ENCODE data around the gene TEX54.
A peak's percentile ranks its signal among the peaks of the same experiment; 100 is the strongest.

DNA sequence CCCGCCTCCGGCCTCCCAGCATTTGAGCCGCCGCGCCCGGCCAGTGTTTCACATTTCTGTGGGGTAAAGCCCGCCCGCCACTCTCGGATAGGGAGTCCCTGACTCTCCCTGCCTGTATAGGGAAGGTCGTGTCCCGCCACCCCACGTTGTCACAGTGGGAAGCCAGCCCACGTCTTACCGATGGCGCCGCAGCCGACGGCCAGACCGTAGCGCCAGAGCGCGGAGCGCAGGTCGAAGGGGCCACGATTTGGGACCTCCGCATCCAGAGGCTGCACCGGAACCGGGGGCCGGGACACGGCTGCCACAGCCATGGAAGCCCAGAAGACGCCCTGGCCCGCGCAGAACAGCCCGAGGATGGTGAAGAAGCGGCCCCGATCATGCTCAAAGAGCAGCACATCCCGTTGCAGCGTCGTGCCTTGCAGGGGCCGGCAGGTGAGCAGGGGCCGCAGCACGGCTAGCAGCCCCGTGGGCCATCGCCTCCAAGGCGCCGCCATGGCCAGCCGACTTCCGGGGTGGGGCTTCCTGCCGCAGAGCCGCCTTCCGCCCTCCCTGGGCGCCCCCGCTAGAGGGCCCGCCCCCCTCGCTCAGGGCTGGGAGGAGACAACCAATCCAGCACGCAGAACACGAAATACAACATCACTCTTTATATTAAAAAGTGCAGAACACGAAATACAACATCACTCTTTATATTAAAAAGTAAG is 41.0 kb downstream of the TEX54 start, which contains the start of gene TMEM223:
- TF ChIP-seq, protein P1, sequence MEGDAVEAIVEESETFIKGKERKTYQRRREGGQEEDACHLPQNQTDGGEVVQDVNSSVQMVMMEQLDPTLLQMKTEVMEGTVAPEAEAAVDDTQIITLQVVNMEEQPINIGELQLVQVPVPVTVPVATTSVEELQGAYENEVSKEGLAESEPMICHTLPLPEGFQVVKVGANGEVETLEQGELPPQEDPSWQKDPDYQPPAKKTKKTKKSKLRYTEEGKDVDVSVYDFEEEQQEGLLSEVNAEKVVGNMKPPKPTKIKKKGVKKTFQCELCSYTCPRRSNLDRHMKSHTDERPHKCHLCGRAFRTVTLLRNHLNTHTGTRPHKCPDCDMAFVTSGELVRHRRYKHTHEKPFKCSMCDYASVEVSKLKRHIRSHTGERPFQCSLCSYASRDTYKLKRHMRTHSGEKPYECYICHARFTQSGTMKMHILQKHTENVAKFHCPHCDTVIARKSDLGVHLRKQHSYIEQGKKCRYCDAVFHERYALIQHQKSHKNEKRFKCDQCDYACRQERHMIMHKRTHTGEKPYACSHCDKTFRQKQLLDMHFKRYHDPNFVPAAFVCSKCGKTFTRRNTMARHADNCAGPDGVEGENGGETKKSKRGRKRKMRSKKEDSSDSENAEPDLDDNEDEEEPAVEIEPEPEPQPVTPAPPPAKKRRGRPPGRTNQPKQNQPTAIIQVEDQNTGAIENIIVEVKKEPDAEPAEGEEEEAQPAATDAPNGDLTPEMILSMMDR (conservative IDR thresholded peaks at IDR 0.05; ENCODE audit: low read length) = peak; percentile 35; the same call in 1 of the 2 replicates
- no peak for TF ChIP-seq EZH2phosphoT487 (IDR thresholded peaks at IDR 0.05; ENCODE audit: borderline replicate concordance, low read depth, low read length)

All from OCI-LY7 (cell line).